K562 (cell line): Measurements from ENCODE around the gene SGMS1. TPM values are rescaled to one million over a fixed set of nuclear protein-coding genes. Genes with fewer than 3 reads are reported as not detected.

Experiments used
- CUX1 ChIP-seq: fragments of 200-800 bp; sonication (Bioruptor generic); IDR thresholded peaks from 2 replicates; pipeline ENCODE4 v1.6.1; 2016; ENCODE audit warnings: missing genetic modification characterization, missing compliant biosample characterization
- CXXC5 ChIP-seq: fragments of 250-450 bp; sonication (Bioruptor Pico); IDR thresholded peaks from 2 replicates; pipeline ENCODE4 v1.8.0; 2022; ENCODE audit warnings: inconsistent platforms, mild to moderate bottlenecking, moderate library complexity
- ELF2 ChIP-seq: fragments of 250-450 bp; sonication (Bioruptor Pico); IDR thresholded peaks from 2 replicates; pipeline ENCODE4 v1.5.0; 2021; ENCODE audit warnings: mild to moderate bottlenecking
- EP300 ChIP-seq: IDR thresholded peaks from 2 replicates; pipeline ENCODE4 v1.6.1; 2012; ENCODE audit warnings: low read length, improper control_type of control experiment
- ID3 ChIP-seq, 2 experiments: fragments of 250-450 bp in 1 of 2; fragments of 450-650 bp in 1 of 2; sonication (Bioruptor Pico) in 1 of 2; IDR thresholded peaks; 2 replicates each; pipeline versions ENCODE4 v1.6.1 to v1.8.0; 2016 to 2021; ENCODE audit warnings: mild to moderate bottlenecking in 2 of 2, moderate library complexity in 2 of 2, missing compliant biosample characterization in 1 of 2, missing genetic modification characterization in 1 of 2
- KAT8 ChIP-seq: fragments of 450-650 bp; IDR thresholded peaks from 2 replicates; pipeline ENCODE4 v1.6.1; 2016; ENCODE audit warnings: low read depth, mild to moderate bottlenecking
- KLF13 ChIP-seq: fragments of 450-650 bp; IDR thresholded peaks from 2 replicates; pipeline ENCODE4 v1.6.1; 2016; ENCODE audit warnings: missing genetic modification characterization, low read depth, mild to moderate bottlenecking, missing compliant biosample characterization, moderate library complexity, borderline replicate concordance
- MIER1 ChIP-seq: fragments of 450-650 bp; IDR thresholded peaks from 2 replicates; pipeline ENCODE4 v1.6.1; 2016; ENCODE audit warnings: antibody characterized with exemption, mild to moderate bottlenecking, low read depth
- PHF21A ChIP-seq: fragments of 450-650 bp; IDR thresholded peaks from 2 replicates; pipeline ENCODE4 v1.6.1; 2017; ENCODE audit warnings: low read depth, borderline replicate concordance
- POLR3G ChIP-seq: IDR thresholded peaks from 2 replicates; pipeline ENCODE4 v1.6.1; 2011; ENCODE audit not compliant: insufficient read length, insufficient replicate concordance; ENCODE audit errors: extremely low read depth
- PTRF ChIP-seq: fragments of 450-650 bp; IDR thresholded peaks from 2 replicates; pipeline ENCODE4 v1.6.1; 2016; ENCODE audit warnings: mild to moderate bottlenecking, missing genetic modification characterization, missing compliant biosample characterization
- SMAD4 ChIP-seq: fragments of 250-450 bp; sonication (Bioruptor Pico); conservative IDR thresholded peaks from 2 replicates; pipeline ENCODE4 v1.8.0; 2021; ENCODE audit warnings: inconsistent platforms, mild to moderate bottlenecking, moderate library complexity
- TAF7 ChIP-seq: fragments of 450-650 bp; IDR thresholded peaks from 2 replicates; pipeline ENCODE4 v1.6.1; 2016; ENCODE audit warnings: missing genetic modification characterization, missing compliant biosample characterization
- ZBTB33 ChIP-seq: sonication (generic); formaldehyde crosslinking; IDR thresholded peaks from 2 replicates; pipeline ENCODE4 v1.8.1; 2023; ENCODE audit warnings: mild to moderate bottlenecking, missing genetic modification reagents
- polyA plus RNA-seq, 8 experiments: library from polyadenylated mRNA; depleted of rRNA in 4 of 8; stranded (reverse) in 5 of 8; unstranded in 3 of 8; fragments of >200 nt; fragmentation: Nextera tagmentation in 2 of 8; fragmentation: Illumina TruSeq in 1 of 8; extraction: Ambion mirVana in 2 of 8; extraction: Trizol in 1 of 8; gene quantifications; 2 replicates each; pipeline versions ENCODE4 v1.2.1 to v1.2.3, GENCODE V29; 2011 to 2014; ENCODE audit warnings: inconsistent platforms in 1 of 8, missing spikeins in 1 of 8
- total RNA-seq, 7 experiments: library from RNA; depleted of rRNA in 6 of 7; stranded (reverse); fragments of >200 nt in 6 of 7; fragmentation: Illumina TruSeq in 2 of 7; extraction: Trizol in 2 of 7; gene quantifications; 2 replicates each; pipeline versions ENCODE4 v1.2.1 to v1.2.3, GENCODE V29; 2011 to 2021; ENCODE audit warnings: low replicate concordance in 1 of 7
- TF ChIP-seq, protein P1 (sequence below): sonication (generic); formaldehyde crosslinking; IDR thresholded peaks from 2 replicates; pipeline ENCODE4 v1.8.1; 2023; ENCODE audit warnings: mild to moderate bottlenecking, missing genetic modification reagents
- TF ChIP-seq, protein P2 (sequence below), 2 experiments: IDR thresholded peaks; 2 replicates each; pipeline ENCODE4 v1.6.1; 2012; ENCODE audit warnings: improper control_type of control experiment in 2 of 2, low read depth in 2 of 2, low read length in 2 of 2, borderline replicate concordance in 1 of 2

The SGMS1 gene
- total and polyA plus RNA-seq, 9 of the 15 experiments (the other 6 are each of a cell fraction or from before 2014, with no cell fraction given) = 22.6 to 232 (median 82.2) TPM

- TF ChIP-seq ELF2 (CRISPR knock-in tag) (no peak), SMAD4 (CRISPR knock-in tag) (peak; percentile 84), CUX1 (no peak), PTRF (no peak), KAT8 (no peak), POLR3G (no peak), PHF21A (no peak), ZBTB33 (CRISPR knock-in tag) (no peak), EP300 (peak; percentile 74; the same call in 1 of the 2 replicates), CXXC5 (CRISPR knock-in tag) (peak; percentile 77), TAF7 (tag) (0 out of 2 replicates have a peak, but pooled peaks have one; percentile 10), MIER1 (peak; percentile 21; the same call in 1 of the 2 replicates), KLF13 (tag) (0 out of 2 replicates have a peak, but pooled peaks have one; percentile 10), ID3 (CRISPR knock-in tag; IDR thresholded peaks at IDR 0.05) (no peak), ID3 (tag; IDR thresholded peaks at IDR 0.05) (peak; percentile 67)
- TF ChIP-seq, protein P1, sequence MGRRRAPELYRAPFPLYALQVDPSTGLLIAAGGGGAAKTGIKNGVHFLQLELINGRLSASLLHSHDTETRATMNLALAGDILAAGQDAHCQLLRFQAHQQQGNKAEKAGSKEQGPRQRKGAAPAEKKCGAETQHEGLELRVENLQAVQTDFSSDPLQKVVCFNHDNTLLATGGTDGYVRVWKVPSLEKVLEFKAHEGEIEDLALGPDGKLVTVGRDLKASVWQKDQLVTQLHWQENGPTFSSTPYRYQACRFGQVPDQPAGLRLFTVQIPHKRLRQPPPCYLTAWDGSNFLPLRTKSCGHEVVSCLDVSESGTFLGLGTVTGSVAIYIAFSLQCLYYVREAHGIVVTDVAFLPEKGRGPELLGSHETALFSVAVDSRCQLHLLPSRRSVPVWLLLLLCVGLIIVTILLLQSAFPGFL (CRISPR knock-in tag) = no peak
- TF ChIP-seq, protein P2, sequence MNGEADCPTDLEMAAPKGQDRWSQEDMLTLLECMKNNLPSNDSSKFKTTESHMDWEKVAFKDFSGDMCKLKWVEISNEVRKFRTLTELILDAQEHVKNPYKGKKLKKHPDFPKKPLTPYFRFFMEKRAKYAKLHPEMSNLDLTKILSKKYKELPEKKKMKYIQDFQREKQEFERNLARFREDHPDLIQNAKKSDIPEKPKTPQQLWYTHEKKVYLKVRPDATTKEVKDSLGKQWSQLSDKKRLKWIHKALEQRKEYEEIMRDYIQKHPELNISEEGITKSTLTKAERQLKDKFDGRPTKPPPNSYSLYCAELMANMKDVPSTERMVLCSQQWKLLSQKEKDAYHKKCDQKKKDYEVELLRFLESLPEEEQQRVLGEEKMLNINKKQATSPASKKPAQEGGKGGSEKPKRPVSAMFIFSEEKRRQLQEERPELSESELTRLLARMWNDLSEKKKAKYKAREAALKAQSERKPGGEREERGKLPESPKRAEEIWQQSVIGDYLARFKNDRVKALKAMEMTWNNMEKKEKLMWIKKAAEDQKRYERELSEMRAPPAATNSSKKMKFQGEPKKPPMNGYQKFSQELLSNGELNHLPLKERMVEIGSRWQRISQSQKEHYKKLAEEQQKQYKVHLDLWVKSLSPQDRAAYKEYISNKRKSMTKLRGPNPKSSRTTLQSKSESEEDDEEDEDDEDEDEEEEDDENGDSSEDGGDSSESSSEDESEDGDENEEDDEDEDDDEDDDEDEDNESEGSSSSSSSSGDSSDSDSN (IDR thresholded peaks at IDR 0.05; ENCODE audit: borderline replicate concordance in 1 of 2, low read depth in 2 of 2, low read length in 2 of 2) = 0 out of 4 replicates have a peak, but pooled peaks of 1 of the 2 experiments have one; percentile 41
Observed at GRCh38 chr10:50592961-50593418, 30.8 kb downstream of the SGMS1 start (continued).
